ENCODE measurements around the gene PTPRD.

DNA sequence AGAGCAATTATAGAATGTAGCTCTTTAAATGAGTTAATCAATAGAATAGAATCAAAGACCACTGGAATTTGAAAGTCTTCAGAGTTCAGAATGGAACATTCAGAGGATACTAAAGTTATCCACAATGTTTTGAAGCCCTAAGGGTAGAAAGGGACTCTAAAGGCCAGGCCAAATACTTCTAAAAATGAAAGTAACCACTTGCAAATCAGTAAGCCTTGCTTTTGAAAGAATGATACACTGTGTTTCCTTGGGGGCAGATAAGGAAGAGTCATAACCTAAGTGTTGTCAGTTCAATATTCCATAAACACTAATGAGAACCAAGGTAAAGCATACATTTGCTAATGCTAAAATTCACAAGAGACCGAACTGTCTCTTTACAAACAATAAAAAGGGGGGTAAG is 813.5 kb downstream of the PTPRD start:
- TF ChIP-seq, protein P1, sequence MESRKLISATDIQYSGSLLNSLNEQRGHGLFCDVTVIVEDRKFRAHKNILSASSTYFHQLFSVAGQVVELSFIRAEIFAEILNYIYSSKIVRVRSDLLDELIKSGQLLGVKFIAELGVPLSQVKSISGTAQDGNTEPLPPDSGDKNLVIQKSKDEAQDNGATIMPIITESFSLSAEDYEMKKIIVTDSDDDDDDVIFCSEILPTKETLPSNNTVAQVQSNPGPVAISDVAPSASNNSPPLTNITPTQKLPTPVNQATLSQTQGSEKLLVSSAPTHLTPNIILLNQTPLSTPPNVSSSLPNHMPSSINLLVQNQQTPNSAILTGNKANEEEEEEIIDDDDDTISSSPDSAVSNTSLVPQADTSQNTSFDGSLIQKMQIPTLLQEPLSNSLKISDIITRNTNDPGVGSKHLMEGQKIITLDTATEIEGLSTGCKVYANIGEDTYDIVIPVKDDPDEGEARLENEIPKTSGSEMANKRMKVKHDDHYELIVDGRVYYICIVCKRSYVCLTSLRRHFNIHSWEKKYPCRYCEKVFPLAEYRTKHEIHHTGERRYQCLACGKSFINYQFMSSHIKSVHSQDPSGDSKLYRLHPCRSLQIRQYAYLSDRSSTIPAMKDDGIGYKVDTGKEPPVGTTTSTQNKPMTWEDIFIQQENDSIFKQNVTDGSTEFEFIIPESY (IDR thresholded peaks at IDR 0.05; ENCODE audit: extremely low read depth, insufficient replicate concordance, low read length) = no peak
- no peak for TF ChIP-seq POLR2A (IDR thresholded peaks at IDR 0.05; ENCODE audit: borderline replicate concordance, extremely low read depth, insufficient read depth, insufficient read length)
- TF ChIP-seq, protein P2, sequence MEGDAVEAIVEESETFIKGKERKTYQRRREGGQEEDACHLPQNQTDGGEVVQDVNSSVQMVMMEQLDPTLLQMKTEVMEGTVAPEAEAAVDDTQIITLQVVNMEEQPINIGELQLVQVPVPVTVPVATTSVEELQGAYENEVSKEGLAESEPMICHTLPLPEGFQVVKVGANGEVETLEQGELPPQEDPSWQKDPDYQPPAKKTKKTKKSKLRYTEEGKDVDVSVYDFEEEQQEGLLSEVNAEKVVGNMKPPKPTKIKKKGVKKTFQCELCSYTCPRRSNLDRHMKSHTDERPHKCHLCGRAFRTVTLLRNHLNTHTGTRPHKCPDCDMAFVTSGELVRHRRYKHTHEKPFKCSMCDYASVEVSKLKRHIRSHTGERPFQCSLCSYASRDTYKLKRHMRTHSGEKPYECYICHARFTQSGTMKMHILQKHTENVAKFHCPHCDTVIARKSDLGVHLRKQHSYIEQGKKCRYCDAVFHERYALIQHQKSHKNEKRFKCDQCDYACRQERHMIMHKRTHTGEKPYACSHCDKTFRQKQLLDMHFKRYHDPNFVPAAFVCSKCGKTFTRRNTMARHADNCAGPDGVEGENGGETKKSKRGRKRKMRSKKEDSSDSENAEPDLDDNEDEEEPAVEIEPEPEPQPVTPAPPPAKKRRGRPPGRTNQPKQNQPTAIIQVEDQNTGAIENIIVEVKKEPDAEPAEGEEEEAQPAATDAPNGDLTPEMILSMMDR (IDR thresholded peaks at IDR 0.05 in 2 of 3, conservative IDR thresholded peaks at IDR 0.05 in 1 of 3; ENCODE audit: borderline replicate concordance in 1 of 3, insufficient read depth in 1 of 3, low read depth in 2 of 3, low read length in 2 of 3) = no peak
- no peak for TF ChIP-seq EZH2 (IDR thresholded peaks at IDR 0.05)
- TF ChIP-seq, protein P3, sequence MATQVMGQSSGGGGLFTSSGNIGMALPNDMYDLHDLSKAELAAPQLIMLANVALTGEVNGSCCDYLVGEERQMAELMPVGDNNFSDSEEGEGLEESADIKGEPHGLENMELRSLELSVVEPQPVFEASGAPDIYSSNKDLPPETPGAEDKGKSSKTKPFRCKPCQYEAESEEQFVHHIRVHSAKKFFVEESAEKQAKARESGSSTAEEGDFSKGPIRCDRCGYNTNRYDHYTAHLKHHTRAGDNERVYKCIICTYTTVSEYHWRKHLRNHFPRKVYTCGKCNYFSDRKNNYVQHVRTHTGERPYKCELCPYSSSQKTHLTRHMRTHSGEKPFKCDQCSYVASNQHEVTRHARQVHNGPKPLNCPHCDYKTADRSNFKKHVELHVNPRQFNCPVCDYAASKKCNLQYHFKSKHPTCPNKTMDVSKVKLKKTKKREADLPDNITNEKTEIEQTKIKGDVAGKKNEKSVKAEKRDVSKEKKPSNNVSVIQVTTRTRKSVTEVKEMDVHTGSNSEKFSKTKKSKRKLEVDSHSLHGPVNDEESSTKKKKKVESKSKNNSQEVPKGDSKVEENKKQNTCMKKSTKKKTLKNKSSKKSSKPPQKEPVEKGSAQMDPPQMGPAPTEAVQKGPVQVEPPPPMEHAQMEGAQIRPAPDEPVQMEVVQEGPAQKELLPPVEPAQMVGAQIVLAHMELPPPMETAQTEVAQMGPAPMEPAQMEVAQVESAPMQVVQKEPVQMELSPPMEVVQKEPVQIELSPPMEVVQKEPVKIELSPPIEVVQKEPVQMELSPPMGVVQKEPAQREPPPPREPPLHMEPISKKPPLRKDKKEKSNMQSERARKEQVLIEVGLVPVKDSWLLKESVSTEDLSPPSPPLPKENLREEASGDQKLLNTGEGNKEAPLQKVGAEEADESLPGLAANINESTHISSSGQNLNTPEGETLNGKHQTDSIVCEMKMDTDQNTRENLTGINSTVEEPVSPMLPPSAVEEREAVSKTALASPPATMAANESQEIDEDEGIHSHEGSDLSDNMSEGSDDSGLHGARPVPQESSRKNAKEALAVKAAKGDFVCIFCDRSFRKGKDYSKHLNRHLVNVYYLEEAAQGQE (IDR thresholded peaks at IDR 0.05; ENCODE audit: low read depth) = no peak
- TF ChIP-seq, protein P4, sequence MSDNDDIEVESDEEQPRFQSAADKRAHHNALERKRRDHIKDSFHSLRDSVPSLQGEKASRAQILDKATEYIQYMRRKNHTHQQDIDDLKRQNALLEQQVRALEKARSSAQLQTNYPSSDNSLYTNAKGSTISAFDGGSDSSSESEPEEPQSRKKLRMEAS (IDR thresholded peaks at IDR 0.05) = no peak
- no peak for TF ChIP-seq CEBPB (IDR thresholded peaks at IDR 0.05; ENCODE audit: low read depth)
- no peak for TF ChIP-seq EZH2phosphoT487 (IDR thresholded peaks at IDR 0.05; ENCODE audit: borderline replicate concordance)
